SK-N-MC (cell line): ENCODE results near the gene XKR7.

ENCODE experiments used
- EZH2 ChIP-seq: fragments of 200-600 bp; sonication (generic); IDR thresholded peaks from one replicate; pipeline ENCODE4 v1.6.1; 2017; ENCODE audit warnings: antibody characterized with exemption
- FOXP2 ChIP-seq: optimal IDR thresholded peaks from 2 replicates; pipeline ENCODE3; 2011; ENCODE audit warnings: mild to moderate bottlenecking, moderate library complexity; ENCODE audit not compliant: insufficient read depth; ENCODE audit errors: extremely low read length, control extremely low read depth
- POLR2AphosphoS5 ChIP-seq: IDR thresholded peaks from 2 replicates; pipeline ENCODE4 v1.6.1; 2012; ENCODE audit warnings: mild to moderate bottlenecking, low read depth, low read length, borderline replicate concordance

- TF ChIP-seq POLR2AphosphoS5: no peak
- no peak for TF ChIP-seq EZH2
- no peak for TF ChIP-seq FOXP2
These were observed 49.4 kb upstream of the XKR7 start for GRCh38 chr20:31918466-31919105.
